K562 treated with DMSO at 1 percent for 24 hours (cell line): ENCODE results near the gene ARHGEF28. TPM values are rescaled to one million over a fixed set of nuclear protein-coding genes. Genes with fewer than 3 reads are reported as not detected.

ENCODE experiments used
- total RNA-seq: library from RNA; unstranded; fragments of 300-600 nt; gene quantifications from 2 replicates; pipeline ENCODE4 v1.2.3, GENCODE V29; 2022; ENCODE audit warnings: low read depth; ENCODE audit not compliant: insufficient read depth

The ARHGEF28 gene
- total RNA-seq = not detected in 2 replicates

GRCh38 chr5:73625944-73626811 lies at the start of gene ARHGEF28:
Gene ARHGEF28, plus strand, starts transcription at chr5:73626196. Its CDS starts 58,656 bp downstream, at chr5:73684852.

Other genes starting within 250 kb of the ARHGEF28 start
- 0.28 and 0.63 TPM in 2 replicates for gene FOXD1, start 177.4 kb upstream of the ARHGEF28 start, total RNA-seq
- gene BTF3, start 127.8 kb upstream of the ARHGEF28 start, total RNA-seq = 569 and 580 TPM in 2 replicates
- gene ANKRA2, start 60.6 kb upstream of the ARHGEF28 start, total RNA-seq = 11.0 and 14.3 TPM in 2 replicates
- gene UTP15, start 60.5 kb upstream of the ARHGEF28 start, total RNA-seq = 2.5 and 4.8 TPM in 2 replicates